Natural killer cell treated with Interleukin-12 subunit alpha and Interleukin-12 subunit beta and Interleukin-15 and Interleukin-18, amount 100 ng/mL, for 72 hours (primary cell): ENCODE measurements around the gene PARVB. TPM values are rescaled to one million over a fixed set of nuclear protein-coding genes. Genes with fewer than 3 reads are reported as not detected.

Experiments
- ATAC-seq, 2 donors: fragments of 150-1000 bp; cut with Tn5 transposase in 1 of 2; sonication (Bioruptor Pico), chemical (Tn5 transposase) in 1 of 2; 2 replicates each; pipeline ENCODE4 v1.10.0; 2021
- DNase-seq: peaks from one replicate; pipeline ENCODE4 v3.0.0; 2022; ENCODE audit warnings: low spot score
- H3K27ac Mint-ChIP-seq, 2 donors: 1 replicate in 1 of 2; 2 replicates in 1 of 2; pipeline ENCODE4 v1.8.0; 2022; ENCODE audit warnings: mixed read lengths in 2 of 2, mild to moderate bottlenecking in 1 of 2, moderate library complexity in 1 of 2
- H3K27me3 Mint-ChIP-seq, 2 donors: 1 replicate in 1 of 2; 2 replicates in 1 of 2; pipeline ENCODE4 v1.8.0; 2022; ENCODE audit warnings: mixed read lengths in 2 of 2
- H3K36me3 Mint-ChIP-seq: one replicate; pipeline ENCODE4 v1.8.0; 2022; ENCODE audit warnings: mixed read lengths
- H3K4me1 Mint-ChIP-seq, 2 donors: 1 replicate in 1 of 2; 2 replicates in 1 of 2; pipeline ENCODE4 v1.8.0; 2022; ENCODE audit warnings: low read depth in 2 of 2, mixed read lengths in 2 of 2, mild to moderate bottlenecking in 1 of 2
- H3K4me3 Mint-ChIP-seq: one replicate; pipeline ENCODE4 v1.8.0; 2022; ENCODE audit warnings: mixed read lengths
- H3K9me3 Mint-ChIP-seq: 2 replicates; pipeline ENCODE4 v1.8.0; 2022; ENCODE audit warnings: mixed read lengths
- total RNA-seq, 2 donors: library from RNA; stranded (reverse); gene quantifications; one replicate each; pipeline ENCODE4 v1.2.3, GENCODE V29; 2022

Gene PARVB
- total RNA-seq, 2 donors from 2014 or later: 16.9 to 61.3 TPM

DNA sequence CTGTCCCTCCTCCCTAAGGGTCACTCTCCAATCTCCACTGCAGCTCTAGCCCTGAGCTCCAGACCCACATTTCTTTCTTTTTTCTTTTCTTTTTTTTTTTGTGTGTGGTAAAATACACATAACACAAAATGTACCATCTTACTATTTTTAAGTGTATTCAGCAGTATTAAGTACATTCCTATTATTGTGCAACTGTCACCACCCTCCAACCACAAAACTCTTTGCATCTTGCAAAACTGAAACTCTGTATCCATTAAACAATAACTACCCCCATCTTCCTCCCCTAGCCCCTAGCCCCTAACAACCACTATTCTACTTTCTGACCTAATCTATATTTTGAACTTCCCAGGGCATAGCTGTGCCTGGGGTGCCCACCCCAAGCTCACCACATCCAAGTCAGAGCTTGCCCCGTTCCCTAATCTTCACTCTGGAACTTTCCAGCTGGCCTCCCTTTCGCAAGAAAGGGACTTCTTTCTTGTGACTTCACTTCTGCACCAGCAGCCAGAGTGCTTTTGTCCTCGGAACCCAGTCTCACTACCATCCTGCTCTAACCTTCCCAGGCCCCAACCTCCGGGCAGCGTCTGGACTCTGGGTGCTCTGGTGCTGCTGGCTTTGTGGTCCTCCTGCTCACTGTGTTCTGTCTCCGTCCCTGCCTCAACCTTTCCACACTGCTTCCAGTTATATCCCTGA lies 187.3 kb downstream of the PARVB start:
- no peak overlapping the region for H3K27ac Mint-ChIP-seq
- H3K36me3 Mint-ChIP-seq: peaks cover 14% of the 10 kb centered on the region
- H3K4me1 Mint-ChIP-seq: peaks cover 21 to 22% of the 10 kb centered on the region in 2 donors
- DNase-seq: no peak
- no peak overlapping the region for H3K4me3 Mint-ChIP-seq
- H3K9me3 Mint-ChIP-seq: peaks cover 7% of the 10 kb centered on the region
- no peak for ATAC-seq
- no peaks in the 10 kb centered on the region for H3K27me3 Mint-ChIP-seq

DNA sequence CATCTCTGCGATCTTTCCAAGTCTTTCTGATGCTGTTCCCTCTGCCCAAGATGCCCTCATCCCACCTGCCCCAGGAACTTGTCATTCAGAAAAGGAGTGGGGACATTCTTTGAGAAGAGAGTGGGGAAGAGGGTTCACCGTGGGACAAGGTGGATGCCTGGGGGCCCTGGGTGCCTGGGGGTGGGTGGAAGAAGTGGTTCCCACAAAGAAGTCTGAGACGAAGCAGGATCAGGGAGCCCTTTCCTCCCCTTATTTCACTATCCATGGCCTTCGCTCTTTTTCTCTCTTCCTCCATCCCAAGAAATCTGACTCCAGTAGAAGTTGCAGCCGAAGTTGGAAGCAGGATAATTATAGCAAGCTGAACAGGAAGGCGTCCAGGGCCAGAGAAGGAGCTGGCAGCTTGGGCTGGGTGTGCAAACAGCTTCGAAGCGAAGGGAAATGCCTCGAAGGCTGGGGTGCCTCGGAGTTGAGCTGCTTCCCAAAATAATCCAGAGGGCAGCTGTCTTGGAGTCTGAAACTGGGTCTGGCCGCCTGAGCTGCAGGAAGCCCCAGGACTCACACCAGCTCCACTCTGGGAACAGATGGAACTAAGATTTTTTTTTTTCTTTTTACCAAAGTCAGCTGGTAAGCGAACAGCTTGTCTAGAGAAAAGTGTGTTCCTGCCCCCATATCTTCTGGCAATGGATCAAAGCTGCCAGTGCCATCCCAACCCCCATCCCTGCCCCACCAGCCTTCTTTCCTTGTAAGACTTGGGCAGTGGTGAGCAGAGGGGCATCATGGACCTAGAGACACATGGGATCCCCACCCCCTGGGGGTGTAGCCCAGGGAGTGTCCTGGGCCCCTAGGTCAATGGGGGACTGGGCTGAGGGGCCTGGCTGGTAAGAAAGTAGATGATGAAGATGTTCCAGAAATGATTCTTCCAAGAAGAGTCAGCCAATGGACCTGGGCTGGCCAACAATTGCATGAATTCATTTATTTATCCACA lies 188.1 kb downstream of the PARVB start:
- no peak overlapping the region for H3K4me3 Mint-ChIP-seq
- DNase-seq: no peak
- H3K27ac Mint-ChIP-seq: no peak overlapping the region
- H3K4me1 Mint-ChIP-seq: peaks cover 21 to 22% of the 10 kb centered on the region in 2 donors
- peaks cover 7% of the 10 kb centered on the region for H3K9me3 Mint-ChIP-seq
- H3K27me3 Mint-ChIP-seq: no peaks in the 10 kb centered on the region
- H3K36me3 Mint-ChIP-seq: peaks cover 14% of the 10 kb centered on the region
- ATAC-seq: no peak

DNA sequence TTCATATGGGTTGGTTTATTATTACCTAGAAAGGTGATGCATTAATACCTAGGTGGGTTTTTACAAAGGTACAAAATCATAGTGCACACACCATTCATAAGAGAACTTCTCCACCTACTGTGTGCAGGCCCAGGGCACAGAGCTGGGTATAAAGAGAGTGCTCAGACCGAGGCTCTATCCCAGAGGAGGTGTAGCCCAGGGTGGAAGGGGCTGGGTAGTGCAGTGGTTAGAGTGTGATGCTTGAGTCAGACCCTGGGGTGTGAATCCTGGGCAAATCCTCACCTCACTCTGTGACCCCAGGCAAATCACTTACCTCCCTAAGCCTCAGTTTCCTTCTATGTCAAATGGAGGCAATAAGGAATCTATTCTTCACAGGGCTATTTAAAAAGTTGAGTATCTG lies 188.8 kb downstream of the PARVB start:
- peak in 1 of 2 donors; percentile 27 for ATAC-seq
- H3K27me3 Mint-ChIP-seq: no peaks in the 10 kb centered on the region
- peaks cover 20 to 22% of the 10 kb centered on the region in 2 donors for H3K4me1 Mint-ChIP-seq
- peaks cover 14% of the 10 kb centered on the region for H3K36me3 Mint-ChIP-seq
- H3K27ac Mint-ChIP-seq: no peak overlapping the region
- H3K4me3 Mint-ChIP-seq: no peak overlapping the region
- no peak for DNase-seq
- H3K9me3 Mint-ChIP-seq: peaks cover 7% of the 10 kb centered on the region

GRCh38 chr22:44213489-44214043 lies 189.5 kb downstream of the PARVB start:
- H3K4me1 Mint-ChIP-seq: peaks cover 16 to 22% of the 10 kb centered on the region in 2 donors
- DNase-seq (no peak), ATAC-seq (no peak)
- H3K4me3 Mint-ChIP-seq: no peak overlapping the region
- peaks cover 7% of the 10 kb centered on the region for H3K9me3 Mint-ChIP-seq
- peaks cover 14% of the 10 kb centered on the region for H3K36me3 Mint-ChIP-seq
- H3K27ac Mint-ChIP-seq: no peak overlapping the region
- H3K27me3 Mint-ChIP-seq: no peaks in the 10 kb centered on the region

- no peak overlapping the region for H3K4me3 Mint-ChIP-seq
- H3K4me1 Mint-ChIP-seq: peaks cover 13 to 22% of the 10 kb centered on the region in 2 donors
These were observed 190.1 kb downstream of the PARVB start for GRCh38 chr22:44214187-44214586.

DNA sequence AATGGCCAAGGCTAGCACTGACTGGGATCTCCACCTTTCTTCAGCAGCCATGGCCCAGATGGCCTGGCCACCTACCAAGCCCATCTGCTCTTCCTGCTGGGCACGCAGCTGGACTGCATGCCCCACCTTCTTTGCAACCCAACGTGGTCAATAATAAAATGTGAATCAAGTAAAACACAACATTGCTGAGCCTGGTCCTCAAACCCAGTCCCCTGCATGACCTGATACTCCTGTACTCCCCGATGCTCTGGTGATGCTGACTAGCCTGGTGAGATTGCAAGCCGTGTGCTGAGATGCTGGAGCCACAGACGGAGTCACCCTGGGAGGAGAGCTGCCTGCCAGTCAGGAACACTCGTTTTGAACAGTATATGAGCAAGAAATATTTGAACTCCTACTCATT lies 190.7 kb downstream of the PARVB start:
- H3K4me1 Mint-ChIP-seq: peaks cover 9 to 18% of the 10 kb centered on the region in 2 donors
- no peak for DNase-seq

More at GRCh38 chr22:44214187-44214586, 190.1 kb downstream of the PARVB start:
- H3K27me3 Mint-ChIP-seq: no peaks in the 10 kb centered on the region
- DNase-seq (no peak), ATAC-seq (no peak)
- H3K9me3 Mint-ChIP-seq: peaks cover 4% of the 10 kb centered on the region
- H3K36me3 Mint-ChIP-seq: peaks cover 10% of the 10 kb centered on the region
- H3K27ac Mint-ChIP-seq: no peak overlapping the region

GRCh38 chr22:44215287-44215686 lies 191.2 kb downstream of the PARVB start:
- no peak for ATAC-seq

More for the DNA sequence above, 190.7 kb downstream of the PARVB start:
- no peak for ATAC-seq
- Mint-ChIP-seq H3K4me3 (no peak overlapping the region), H3K27ac (no peak overlapping the region), H3K36me3 (peaks cover 4% of the 10 kb centered on the region), H3K9me3 (peaks cover under 1% of the 10 kb centered on the region), H3K27me3 (no peaks in the 10 kb centered on the region)

DNA sequence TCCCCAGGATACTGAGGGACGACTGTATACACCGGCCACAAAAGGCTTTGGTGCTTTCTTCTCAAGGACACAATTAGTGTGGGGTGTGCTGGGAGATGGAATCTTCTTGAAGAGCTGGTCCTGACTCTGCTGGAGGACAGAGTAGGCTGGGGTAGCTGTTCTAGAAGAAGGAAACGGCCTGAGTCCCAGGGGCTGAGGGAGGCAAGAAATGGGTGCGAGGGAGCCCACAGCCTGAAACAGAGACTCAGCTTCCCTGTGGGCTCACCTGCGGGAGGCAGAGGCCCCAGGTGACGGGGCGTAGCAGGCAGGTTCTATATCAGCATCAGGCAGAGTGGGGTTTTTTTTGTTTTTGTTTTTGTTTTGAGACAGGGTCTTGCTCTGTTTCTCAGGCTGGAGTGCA lies 193.2 kb downstream of the PARVB start:
- no peak for ATAC-seq
- no peak overlapping the region for H3K4me3 Mint-ChIP-seq
- no peak overlapping the region for H3K27ac Mint-ChIP-seq
- H3K9me3 Mint-ChIP-seq: no peaks in the 10 kb centered on the region
- no peaks in the 10 kb centered on the region for H3K27me3 Mint-ChIP-seq
- no peaks in the 10 kb centered on the region for H3K4me1 Mint-ChIP-seq
- DNase-seq: no peak
- H3K36me3 Mint-ChIP-seq: no peaks in the 10 kb centered on the region

More at GRCh38 chr22:44215287-44215686, 191.2 kb downstream of the PARVB start:
- H3K4me1 Mint-ChIP-seq: peaks cover 4 to 12% of the 10 kb centered on the region in 2 donors
- H3K4me3 Mint-ChIP-seq: no peak overlapping the region
- H3K36me3 Mint-ChIP-seq: no peaks in the 10 kb centered on the region
- no peak for DNase-seq
- H3K27me3 Mint-ChIP-seq: no peaks in the 10 kb centered on the region
- H3K9me3 Mint-ChIP-seq: no peaks in the 10 kb centered on the region
- no peak overlapping the region for H3K27ac Mint-ChIP-seq

DNA sequence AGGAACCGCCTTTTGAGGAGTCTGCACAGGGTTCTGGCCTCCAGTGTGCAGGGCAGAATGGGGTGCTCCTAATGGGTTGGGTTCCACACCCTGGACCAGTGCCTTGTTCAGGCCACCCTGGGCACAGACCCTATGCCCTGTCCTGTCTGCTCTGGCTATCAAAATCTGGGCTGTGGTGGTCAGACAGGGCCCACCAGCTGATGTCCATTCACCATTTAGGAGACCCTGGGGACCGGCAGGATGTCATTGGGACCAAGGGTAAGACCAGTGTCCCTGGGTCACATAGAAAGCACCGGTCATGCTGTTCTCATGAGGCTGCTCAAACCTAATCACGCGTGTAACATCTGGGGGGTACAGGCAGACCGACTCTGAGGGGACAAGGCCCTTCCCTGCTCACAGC lies 194.0 kb downstream of the PARVB start:
- Mint-ChIP-seq H3K27ac (no peak overlapping the region), H3K9me3 (no peaks in the 10 kb centered on the region), H3K36me3 (no peaks in the 10 kb centered on the region), H3K4me3 (no peak overlapping the region), H3K4me1 (no peaks in the 10 kb centered on the region), H3K27me3 (no peaks in the 10 kb centered on the region)
- ATAC-seq (no peak), DNase-seq (no peak)

DNA sequence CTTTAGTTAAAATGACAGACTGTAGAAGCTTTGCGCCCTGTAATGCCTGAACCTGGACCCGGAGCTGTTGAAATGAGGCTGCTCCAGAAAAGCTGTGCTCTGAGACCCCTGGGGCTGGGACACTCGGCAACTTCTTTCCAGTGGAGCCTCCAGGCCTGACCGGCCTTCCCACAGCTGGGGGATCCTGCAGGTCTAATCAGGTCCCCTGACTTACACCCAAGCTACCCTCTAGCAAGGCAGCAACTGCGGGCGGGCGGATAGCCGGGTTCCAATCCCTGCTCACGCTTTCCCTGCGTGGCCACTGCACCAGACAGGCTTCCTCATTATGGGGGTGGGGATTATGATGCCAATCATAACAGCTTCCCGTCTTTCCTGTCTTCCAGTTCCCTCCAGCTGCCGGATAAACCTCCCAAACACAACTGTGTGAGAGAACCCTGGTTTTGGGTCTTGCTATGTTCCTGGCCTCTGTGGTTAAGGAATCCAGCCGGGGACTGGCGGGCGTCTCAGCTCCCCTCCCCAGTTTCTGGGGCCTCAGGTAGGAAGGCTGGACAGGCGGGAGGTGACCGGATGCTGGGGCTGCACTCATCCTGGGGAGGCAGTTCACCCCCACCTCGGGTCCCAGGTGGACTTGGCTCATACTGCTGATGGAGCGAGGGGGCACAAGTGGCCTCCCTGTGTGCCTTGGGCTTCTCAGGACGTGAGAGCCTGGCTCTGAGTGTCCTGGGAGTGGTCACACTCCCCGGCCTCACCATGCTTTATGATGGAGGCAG lies 195.2 kb downstream of the PARVB start:
- Mint-ChIP-seq H3K27ac (no peak overlapping the region), H3K4me1 (no peaks in the 10 kb centered on the region), H3K4me3 (no peak overlapping the region), H3K27me3 (no peaks in the 10 kb centered on the region), H3K9me3 (no peaks in the 10 kb centered on the region), H3K36me3 (no peaks in the 10 kb centered on the region)
- DNase-seq: no peak
- ATAC-seq: no peak

GRCh38 chr22:44220727-44221680 lies 196.9 kb downstream of the PARVB start:
- no peak for DNase-seq
- Mint-ChIP-seq H3K4me3 (no peak overlapping the region), H3K36me3 (no peaks in the 10 kb centered on the region), H3K4me1 (no peaks in the 10 kb centered on the region), H3K27ac (no peak overlapping the region), H3K27me3 (peaks cover 10% of the 10 kb centered on the region in 2 donors), H3K9me3 (no peaks in the 10 kb centered on the region)
- ATAC-seq: no peak

- no peak for ATAC-seq
- no peak overlapping the region for H3K27ac Mint-ChIP-seq
- no peak for DNase-seq
- H3K9me3 Mint-ChIP-seq: no peaks in the 10 kb centered on the region
- no peaks in the 10 kb centered on the region for H3K36me3 Mint-ChIP-seq
- peaks cover 14 to 17% of the 10 kb centered on the region in 2 donors for H3K27me3 Mint-ChIP-seq
- no peaks in the 10 kb centered on the region for H3K4me1 Mint-ChIP-seq
- H3K4me3 Mint-ChIP-seq: no peak overlapping the region
These were observed 197.8 kb downstream of the PARVB start for GRCh38 chr22:44221710-44222475.
